Upper lobe of right lung (tissue), 1 donor: ENCODE data around the gene ETHE1. TPM values are rescaled to one million over a fixed set of nuclear protein-coding genes. Genes with fewer than 3 reads are reported as not detected.
A peak's percentile ranks its signal among the peaks of the same experiment; 100 is the strongest.

Source experiments
- ATAC-seq: fragments of 200-7000 bp; cut with Tn5 transposase; one replicate; pipeline ENCODE4 v1.9.1; 2020; ENCODE audit warnings: mild to moderate bottlenecking, moderate library complexity
- DNase-seq: peaks from one replicate; pipeline ENCODE4 v3.0.0-alpha.2; 2020
- H3K27ac ChIP-seq: fragments of 200-600 bp; one replicate; pipeline ENCODE4 v1.8.0; 2022
- H3K27me3 ChIP-seq: fragments of 200-600 bp; one replicate; pipeline ENCODE4 v1.8.0; 2022; ENCODE audit warnings: mild to moderate bottlenecking
- H3K36me3 ChIP-seq: fragments of 200-600 bp; one replicate; pipeline ENCODE4 v1.8.0; 2022
- H3K4me1 ChIP-seq: fragments of 200-600 bp; one replicate; pipeline ENCODE4 v1.8.0; 2022
- H3K4me3 ChIP-seq: fragments of 200-600 bp; one replicate; pipeline ENCODE4 v1.8.0; 2022; ENCODE audit warnings: mild to moderate bottlenecking
- H3K9me3 ChIP-seq: fragments of 200-600 bp; one replicate; pipeline ENCODE4 v1.8.0; 2022
- intact Hi-C: fragments of 100-400 bp; cut with DNase I; formaldehyde crosslinking; loops from one replicate; pipeline ENCODE4 v1.11.0; 2022
- total RNA-seq: library from RNA; stranded (reverse); fragmentation: NEBNext Ultra II Directional; extraction: Animal tissue kit (Norgen Biotek cat#: 25700); gene quantifications from one replicate; pipeline ENCODE4 v1.2.1, GENCODE V29; 2021
- TF ChIP-seq, protein P1 (sequence below): fragments of 200-600 bp; IDR thresholded peaks from one replicate; pipeline ENCODE4 v1.8.0; 2022; ENCODE audit warnings: antibody characterized with exemption
- donor health status: DM: no; HTN: yes; CAD: no; lungs with severe emphysema.

ETHE1 gene
- total RNA-seq, 1 donor from 2014 or later, result 34.6 TPM

DNA sequence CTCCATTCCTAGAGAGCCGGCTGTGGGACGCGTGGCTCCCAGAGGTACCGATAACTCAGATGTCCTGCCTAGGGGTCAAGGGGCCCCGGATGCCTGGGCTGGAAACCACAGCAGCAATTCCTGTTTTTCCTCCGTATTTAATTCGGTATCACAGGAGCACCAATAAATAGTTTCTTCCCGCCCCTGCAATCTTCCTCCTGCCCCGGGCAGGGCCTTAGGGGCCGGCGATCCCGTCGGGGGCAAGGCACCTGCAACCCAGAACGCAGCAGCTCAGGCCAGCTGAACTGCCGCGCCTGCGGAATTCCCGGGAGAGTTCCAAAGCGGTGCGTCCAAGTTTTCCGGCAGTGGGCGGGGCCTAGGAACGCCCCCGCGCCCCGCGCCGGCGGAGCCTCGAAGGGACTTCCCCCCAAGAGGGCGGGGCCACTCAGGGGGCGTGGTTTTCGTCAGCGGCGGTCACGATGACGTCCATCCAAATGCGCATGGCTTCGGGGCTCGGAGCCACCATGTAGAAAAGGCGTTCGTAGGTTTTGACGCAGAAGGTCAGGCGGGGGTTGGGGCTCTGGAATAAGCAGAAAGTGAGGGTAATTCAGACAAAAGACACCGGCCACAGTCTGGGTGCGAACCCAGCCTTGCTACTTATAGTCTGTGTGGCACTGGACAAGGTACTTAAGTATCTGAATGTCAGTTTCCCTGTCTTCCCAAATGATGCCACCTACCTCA, 51.9 kb downstream of the ETHE1 start:
- Histone ChIP-seq H3K4me3 (peak overlapping the region; percentile 50), H3K36me3 (no peaks in the 10 kb centered on the region), H3K27me3 (no peaks in the 10 kb centered on the region), H3K27ac (peak overlapping the region; percentile 77), H3K9me3 (no peaks in the 10 kb centered on the region), H3K4me1 (peaks cover 14% of the 10 kb centered on the region)
- ATAC-seq (peak; percentile 98), DNase-seq (peak; percentile 97)
- intact Hi-C loops, result no loop called here
- TF ChIP-seq, protein P1, sequence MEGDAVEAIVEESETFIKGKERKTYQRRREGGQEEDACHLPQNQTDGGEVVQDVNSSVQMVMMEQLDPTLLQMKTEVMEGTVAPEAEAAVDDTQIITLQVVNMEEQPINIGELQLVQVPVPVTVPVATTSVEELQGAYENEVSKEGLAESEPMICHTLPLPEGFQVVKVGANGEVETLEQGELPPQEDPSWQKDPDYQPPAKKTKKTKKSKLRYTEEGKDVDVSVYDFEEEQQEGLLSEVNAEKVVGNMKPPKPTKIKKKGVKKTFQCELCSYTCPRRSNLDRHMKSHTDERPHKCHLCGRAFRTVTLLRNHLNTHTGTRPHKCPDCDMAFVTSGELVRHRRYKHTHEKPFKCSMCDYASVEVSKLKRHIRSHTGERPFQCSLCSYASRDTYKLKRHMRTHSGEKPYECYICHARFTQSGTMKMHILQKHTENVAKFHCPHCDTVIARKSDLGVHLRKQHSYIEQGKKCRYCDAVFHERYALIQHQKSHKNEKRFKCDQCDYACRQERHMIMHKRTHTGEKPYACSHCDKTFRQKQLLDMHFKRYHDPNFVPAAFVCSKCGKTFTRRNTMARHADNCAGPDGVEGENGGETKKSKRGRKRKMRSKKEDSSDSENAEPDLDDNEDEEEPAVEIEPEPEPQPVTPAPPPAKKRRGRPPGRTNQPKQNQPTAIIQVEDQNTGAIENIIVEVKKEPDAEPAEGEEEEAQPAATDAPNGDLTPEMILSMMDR, result no peak

DNA sequence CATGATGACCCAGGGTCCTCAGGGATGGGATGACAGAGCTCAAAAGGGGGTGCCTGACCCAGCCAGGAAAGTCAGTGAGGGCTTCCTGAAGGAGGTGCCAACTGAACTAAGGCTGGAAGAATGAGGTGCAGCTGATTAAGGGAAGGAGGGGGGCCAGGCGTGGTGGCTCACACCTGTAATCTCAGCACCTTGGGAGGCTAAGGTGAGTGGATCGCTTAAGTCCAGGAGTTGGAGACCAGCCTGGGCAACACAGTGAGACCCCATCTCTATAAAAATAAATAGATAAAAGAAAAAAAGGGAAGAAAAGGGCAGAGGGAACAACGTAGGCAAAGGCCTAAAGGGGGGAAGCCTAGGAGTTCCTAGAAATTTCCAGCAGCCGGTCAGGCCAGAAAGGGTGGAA, 52.5 kb downstream of the ETHE1 start:
- Histone ChIP-seq H3K9me3 (no peaks in the 10 kb centered on the region), H3K27me3 (no peaks in the 10 kb centered on the region), H3K27ac (peak overlapping the region; percentile 77), H3K36me3 (no peaks in the 10 kb centered on the region), H3K4me1 (peaks cover 14% of the 10 kb centered on the region), H3K4me3 (peak overlapping the region; percentile 50)
- intact Hi-C loops, result no loop called here
- TF ChIP-seq, protein P1, result no peak
- DNase-seq, result no peak
- ATAC-seq, result no peak

DNA sequence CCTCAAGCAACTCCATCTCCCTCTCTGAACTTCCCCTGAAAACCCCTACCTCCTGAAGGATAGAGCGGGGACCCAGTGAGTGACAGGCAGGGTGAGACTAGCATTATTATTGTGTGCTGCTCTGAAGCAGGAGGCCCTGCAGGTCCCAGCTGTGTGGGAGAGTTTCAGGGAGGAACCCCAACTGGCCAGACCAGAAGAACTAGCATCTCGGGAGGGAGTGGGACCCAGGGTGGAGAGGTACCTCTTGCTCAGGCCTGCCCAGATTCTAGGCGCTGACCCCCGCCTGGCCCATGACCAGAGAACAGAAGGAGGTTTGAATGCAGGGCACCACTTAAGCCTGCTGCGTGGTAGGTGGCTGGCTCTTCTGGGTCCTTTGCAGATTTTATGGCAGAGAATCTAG, 55.9 kb downstream of the ETHE1 start:
- H3K9me3 ChIP-seq, result no peaks in the 10 kb centered on the region
- no peak overlapping the region for H3K27ac ChIP-seq
- H3K4me3 ChIP-seq, result no peak overlapping the region
- TF ChIP-seq, protein P1, result no peak
- DNase-seq, result no peak
- peaks cover 11% of the 10 kb centered on the region for H3K4me1 ChIP-seq
- intact Hi-C loops, result no loop called here
- ATAC-seq, result no peak
- no peaks in the 10 kb centered on the region for H3K27me3 ChIP-seq
- no peaks in the 10 kb centered on the region for H3K36me3 ChIP-seq

DNA sequence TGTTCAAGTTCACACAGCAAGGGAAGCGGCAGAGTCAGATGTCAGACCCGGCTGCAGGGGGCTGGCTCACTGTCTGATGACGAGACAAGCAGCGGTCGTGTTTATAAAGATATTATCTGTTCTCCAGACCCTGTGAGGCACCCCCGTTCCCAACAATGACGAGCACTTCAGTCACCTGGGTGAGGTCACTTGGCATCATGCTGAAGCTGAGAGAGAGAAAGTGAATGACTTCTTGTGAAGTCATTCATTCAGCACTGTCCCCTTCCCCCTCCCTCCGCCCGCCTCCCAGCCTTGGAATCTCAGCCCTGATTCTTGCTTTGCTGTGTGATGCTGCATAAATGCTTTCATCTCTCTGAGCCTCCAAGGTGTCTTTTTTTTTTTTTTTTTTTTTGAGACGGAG, 56.7 kb downstream of the ETHE1 start:
- no peak overlapping the region for H3K27ac ChIP-seq
- no peaks in the 10 kb centered on the region for H3K9me3 ChIP-seq
- ATAC-seq (no peak), DNase-seq (no peak)
- intact Hi-C loops, result no loop called here
- peaks cover 8% of the 10 kb centered on the region for H3K27me3 ChIP-seq
- H3K4me3 ChIP-seq, result no peak overlapping the region
- peaks cover 4% of the 10 kb centered on the region for H3K4me1 ChIP-seq
- TF ChIP-seq, protein P1, result no peak
- no peaks in the 10 kb centered on the region for H3K36me3 ChIP-seq

DNA sequence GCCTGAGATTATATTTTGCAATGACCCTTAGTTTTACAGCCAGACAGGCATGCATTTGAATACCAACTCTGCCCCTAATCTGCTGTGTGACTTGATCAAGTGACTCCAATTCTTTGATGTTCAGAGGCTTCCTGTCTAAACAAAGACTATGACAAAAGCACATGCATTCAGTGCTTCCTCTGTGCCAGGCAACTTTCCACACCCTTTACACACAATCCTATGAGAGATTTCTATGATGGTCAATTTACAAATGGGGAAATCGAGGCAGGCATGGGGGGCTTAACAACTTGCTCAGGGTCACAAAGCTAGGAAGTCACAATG, 57.9 kb downstream of the ETHE1 start:
- Histone ChIP-seq H3K4me3 (no peak overlapping the region), H3K9me3 (no peaks in the 10 kb centered on the region), H3K27me3 (peaks cover 10% of the 10 kb centered on the region), H3K27ac (no peak overlapping the region), H3K36me3 (no peaks in the 10 kb centered on the region), H3K4me1 (peaks cover 7% of the 10 kb centered on the region)
- ATAC-seq, result no peak
- DNase-seq, result no peak
- TF ChIP-seq, protein P1, result no peak
- intact Hi-C loops, result no loop called here
